Astrocyte (in vitro differentiated cells and primary cell): ENCODE data around the gene MYMK. TPM values are rescaled to one million over a fixed set of nuclear protein-coding genes. Genes with fewer than 3 reads are reported as not detected.

Experiments used
- DNase-seq: peaks from one replicate; pipeline ENCODE4 v3.0.0-alpha.2; 2010; ENCODE audit warnings: low read depth
- FAIRE-seq: peaks from 2 replicates; lab custom pipeline; 2011; peaks lifted over from hg19 to GRCh38; lab: Jason Lieb, UNC
- H2AFZ ChIP-seq: 2 replicates; pipeline ENCODE4 v1.6.0; 2012; ENCODE audit warnings: low read depth, low read length, inconsistent platforms
- H3K27ac ChIP-seq: 2 replicates; pipeline ENCODE4 v1.5.1; 2011; ENCODE audit warnings: low read depth, low read length, inconsistent platforms
- H3K27me3 ChIP-seq: 2 replicates; pipeline ENCODE4 v1.6.0; 2011; ENCODE audit warnings: low read length, inconsistent platforms; ENCODE audit not compliant: insufficient read depth
- H3K36me3 ChIP-seq: 2 replicates; pipeline ENCODE4 v1.5.1; 2011; ENCODE audit warnings: low read length, inconsistent platforms; ENCODE audit not compliant: insufficient read depth
- H3K4me1 ChIP-seq: 2 replicates; pipeline ENCODE4 v1.5.1; 2011; ENCODE audit warnings: low read length, inconsistent platforms; ENCODE audit not compliant: insufficient read depth
- H3K4me2 ChIP-seq: 2 replicates; pipeline ENCODE4 v1.6.0; 2012; ENCODE audit warnings: low read length, inconsistent platforms
- H3K4me3 ChIP-seq: 2 replicates; pipeline ENCODE4 v1.5.1; 2011; ENCODE audit warnings: low read depth, mild to moderate bottlenecking, low read length, inconsistent platforms; ENCODE audit not compliant: insufficient read depth
- H3K79me2 ChIP-seq: 2 replicates; pipeline ENCODE4 v1.6.0; 2012; ENCODE audit warnings: mild to moderate bottlenecking, low read length, inconsistent platforms; ENCODE audit not compliant: insufficient read depth
- H3K9ac ChIP-seq: 2 replicates; pipeline ENCODE4 v1.6.0; 2012; ENCODE audit warnings: mild to moderate bottlenecking, low read length, inconsistent platforms
- H3K9me3 ChIP-seq: 2 replicates; pipeline ENCODE4 v1.5.1; 2012; ENCODE audit warnings: low read depth, mild to moderate bottlenecking, low read length, inconsistent platforms; ENCODE audit not compliant: insufficient read depth
- H4K20me1 ChIP-seq: 2 replicates; pipeline ENCODE4 v1.6.0; 2012; ENCODE audit warnings: low read length, inconsistent platforms; ENCODE audit not compliant: insufficient read depth
- H3K27ac Mint-ChIP-seq: one replicate; pipeline ENCODE4 v1.8.0; 2021; ENCODE audit warnings: mild to moderate bottlenecking, mixed read lengths; ENCODE audit not compliant: unreplicated experiment
- H3K27me3 Mint-ChIP-seq: one replicate; pipeline ENCODE4 v1.8.0; 2021; ENCODE audit warnings: low read depth, mixed read lengths; ENCODE audit not compliant: unreplicated experiment
- H3K36me3 Mint-ChIP-seq: one replicate; pipeline ENCODE4 v1.8.0; 2021; ENCODE audit warnings: low read depth, mixed read lengths; ENCODE audit not compliant: unreplicated experiment
- H3K4me1 Mint-ChIP-seq: one replicate; pipeline ENCODE4 v1.8.0; 2021; ENCODE audit warnings: low read depth, mixed read lengths; ENCODE audit not compliant: unreplicated experiment
- H3K4me3 Mint-ChIP-seq: one replicate; pipeline ENCODE4 v1.8.0; 2021; ENCODE audit warnings: mild to moderate bottlenecking, moderate library complexity, mixed read lengths; ENCODE audit not compliant: unreplicated experiment
- H3K9me3 Mint-ChIP-seq: one replicate; pipeline ENCODE4 v1.8.0; 2021; ENCODE audit warnings: mild to moderate bottlenecking, mixed read lengths; ENCODE audit not compliant: unreplicated experiment
- EZH2 ChIP-seq: IDR thresholded peaks from 2 replicates; pipeline ENCODE4 v1.6.1; 2012; ENCODE audit warnings: mild to moderate bottlenecking, low read length, inconsistent platforms; ENCODE audit not compliant: insufficient read depth
- total RNA-seq: library from RNA; stranded (reverse); gene quantifications from 2 replicates; pipeline ENCODE4 v1.2.1, GENCODE V29; 2021
- TF ChIP-seq, protein P1 (sequence below): IDR thresholded peaks from 2 replicates; pipeline ENCODE4 v1.5.1; 2011; ENCODE audit warnings: low read depth, mild to moderate bottlenecking, inconsistent platforms, low read length, moderate library complexity; ENCODE audit not compliant: insufficient read depth

The MYMK gene
- total RNA-seq, 1 donor from 2014 or later, result not detected

DNA sequence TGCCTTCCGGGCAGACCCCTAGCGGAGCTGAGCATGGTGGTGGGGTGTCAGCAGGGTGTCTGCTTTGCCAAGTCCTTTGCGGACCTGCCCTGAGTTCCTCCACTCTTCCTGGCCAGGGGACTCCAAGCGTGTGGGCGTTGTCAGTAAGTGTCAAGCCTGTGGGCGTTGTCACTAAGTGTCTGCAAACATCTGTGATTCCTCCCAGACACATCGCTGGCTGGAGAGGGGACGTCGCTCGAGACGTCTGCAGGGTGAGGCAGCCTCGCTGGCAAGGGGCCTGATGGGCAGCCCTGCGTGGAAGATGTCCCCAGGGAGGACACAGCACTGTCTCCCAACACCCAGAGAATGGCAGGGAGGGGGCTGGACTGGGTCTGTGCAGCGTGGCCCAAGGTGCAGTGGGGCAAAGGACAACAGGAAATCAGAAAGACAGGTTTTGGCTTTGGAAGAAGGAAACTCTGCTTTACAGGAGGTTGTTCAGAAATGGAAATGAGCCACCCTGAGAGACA is 38.6 kb upstream of the MYMK start:
- H3K9me3 ChIP-seq, result no peaks in the 10 kb centered on the region
- H3K79me2 ChIP-seq, result no peaks in the 10 kb centered on the region
- H3K4me1 Mint-ChIP-seq, result peaks cover 18% of the 10 kb centered on the region
- peak overlapping the region; percentile 11 for H3K4me2 ChIP-seq
- FAIRE-seq (no peak), DNase-seq (no peak)
- TF ChIP-seq, protein P1, sequence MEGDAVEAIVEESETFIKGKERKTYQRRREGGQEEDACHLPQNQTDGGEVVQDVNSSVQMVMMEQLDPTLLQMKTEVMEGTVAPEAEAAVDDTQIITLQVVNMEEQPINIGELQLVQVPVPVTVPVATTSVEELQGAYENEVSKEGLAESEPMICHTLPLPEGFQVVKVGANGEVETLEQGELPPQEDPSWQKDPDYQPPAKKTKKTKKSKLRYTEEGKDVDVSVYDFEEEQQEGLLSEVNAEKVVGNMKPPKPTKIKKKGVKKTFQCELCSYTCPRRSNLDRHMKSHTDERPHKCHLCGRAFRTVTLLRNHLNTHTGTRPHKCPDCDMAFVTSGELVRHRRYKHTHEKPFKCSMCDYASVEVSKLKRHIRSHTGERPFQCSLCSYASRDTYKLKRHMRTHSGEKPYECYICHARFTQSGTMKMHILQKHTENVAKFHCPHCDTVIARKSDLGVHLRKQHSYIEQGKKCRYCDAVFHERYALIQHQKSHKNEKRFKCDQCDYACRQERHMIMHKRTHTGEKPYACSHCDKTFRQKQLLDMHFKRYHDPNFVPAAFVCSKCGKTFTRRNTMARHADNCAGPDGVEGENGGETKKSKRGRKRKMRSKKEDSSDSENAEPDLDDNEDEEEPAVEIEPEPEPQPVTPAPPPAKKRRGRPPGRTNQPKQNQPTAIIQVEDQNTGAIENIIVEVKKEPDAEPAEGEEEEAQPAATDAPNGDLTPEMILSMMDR, result no peak
- TF ChIP-seq EZH2, result no peak
- H2AFZ ChIP-seq, result no peak overlapping the region
- H3K36me3 Mint-ChIP-seq, result no peaks in the 10 kb centered on the region
- H4K20me1 ChIP-seq, result no peaks in the 10 kb centered on the region
- H3K36me3 ChIP-seq, result no peaks in the 10 kb centered on the region
- H3K4me1 ChIP-seq, result peaks cover 14% of the 10 kb centered on the region
- peaks cover 29% of the 10 kb centered on the region for H3K27me3 Mint-ChIP-seq
- H3K27me3 ChIP-seq, result peaks cover 5% of the 10 kb centered on the region
- H3K9me3 Mint-ChIP-seq, result no peaks in the 10 kb centered on the region
- H3K4me3 Mint-ChIP-seq, result no peak overlapping the region
- H3K9ac ChIP-seq, result no peak overlapping the region
- H3K4me3 ChIP-seq, result no peak overlapping the region
- H3K27ac ChIP-seq, result no peak overlapping the region
- H3K27ac Mint-ChIP-seq, result no peak overlapping the region

DNA sequence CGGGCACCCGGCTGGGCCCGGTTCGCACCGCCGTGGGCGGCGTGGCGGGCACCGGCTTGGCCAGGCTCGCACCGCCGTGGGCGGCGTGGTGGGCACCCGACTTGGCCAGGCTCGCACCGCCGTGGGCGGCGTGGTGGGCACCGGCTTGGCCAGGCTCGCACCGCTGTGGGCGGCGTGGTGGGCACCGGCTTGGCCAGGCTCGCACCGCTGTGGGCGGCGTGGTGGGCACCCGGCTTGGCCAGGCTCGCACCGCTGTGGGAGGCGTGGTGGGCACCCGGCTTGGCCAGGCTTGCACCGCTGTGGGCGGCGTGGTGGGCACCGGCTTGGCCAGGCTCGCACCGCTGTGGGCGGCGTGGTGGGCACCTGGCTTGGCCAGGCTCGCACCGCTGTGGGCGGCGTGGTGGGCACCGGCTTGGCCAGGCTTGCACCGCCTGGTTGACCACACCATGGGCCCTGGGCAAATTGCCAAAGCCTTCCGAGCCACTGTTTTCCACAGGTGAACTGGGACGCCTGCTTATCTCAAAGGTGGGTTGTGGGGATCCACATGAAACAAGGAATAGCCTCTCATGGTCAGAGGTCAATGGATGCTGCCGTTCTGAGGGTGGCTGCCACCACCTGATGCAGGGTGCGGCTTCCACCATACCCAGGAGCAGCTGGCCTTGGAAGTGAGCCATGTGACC is 38.0 kb upstream of the MYMK start:
- Mint-ChIP-seq H3K4me1 (peaks cover 24% of the 10 kb centered on the region), H3K9me3 (no peaks in the 10 kb centered on the region), H3K27me3 (peaks cover 29% of the 10 kb centered on the region), H3K4me3 (no peak overlapping the region), H3K36me3 (no peaks in the 10 kb centered on the region), H3K27ac (no peak overlapping the region)
- Histone ChIP-seq H4K20me1 (no peaks in the 10 kb centered on the region), H3K9ac (no peak overlapping the region), H3K4me1 (peaks cover 20% of the 10 kb centered on the region), H3K79me2 (no peaks in the 10 kb centered on the region), H3K9me3 (no peaks in the 10 kb centered on the region), H3K27ac (no peak overlapping the region), H3K36me3 (no peaks in the 10 kb centered on the region), H3K4me2 (no peak overlapping the region), H3K4me3 (no peak overlapping the region), H3K27me3 (peaks cover 5% of the 10 kb centered on the region), H2AFZ (no peak overlapping the region)
- TF ChIP-seq, protein P1, result no peak
- TF ChIP-seq EZH2, result no peak
- DNase-seq (no peak), FAIRE-seq (no peak)

DNA sequence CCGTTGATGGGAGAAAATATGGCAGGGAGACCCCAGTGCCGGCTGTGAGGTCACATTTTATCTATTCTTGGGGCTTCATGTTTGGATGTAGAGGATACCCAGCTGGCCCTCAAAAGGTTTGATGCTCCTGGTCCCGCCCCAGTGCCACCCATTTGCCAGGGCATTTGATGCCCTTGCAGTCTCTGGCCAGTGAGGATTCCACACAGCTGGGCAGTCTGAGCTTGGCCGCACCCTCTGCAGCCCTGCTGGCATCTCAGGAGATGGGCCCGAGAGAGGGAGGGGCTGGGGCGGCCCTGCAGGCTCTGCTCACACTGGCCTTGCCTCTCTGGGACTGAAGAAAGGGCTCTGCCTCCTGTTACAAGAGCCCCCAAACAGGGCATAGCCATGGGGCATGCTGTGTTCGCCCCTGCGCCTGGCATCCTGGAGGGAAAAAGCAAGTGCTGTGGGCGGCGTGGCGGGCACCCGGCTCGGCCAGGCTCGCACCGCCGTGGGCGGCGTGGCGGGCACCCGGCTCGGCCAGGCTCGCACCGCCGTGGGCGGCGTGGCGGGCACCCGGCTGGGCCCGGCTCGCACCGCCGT is 37.3 kb upstream of the MYMK start:
- peaks cover 5% of the 10 kb centered on the region for H3K27me3 ChIP-seq
- no peaks in the 10 kb centered on the region for H3K36me3 Mint-ChIP-seq
- H3K4me3 Mint-ChIP-seq, result no peak overlapping the region
- TF ChIP-seq, protein P1, result no peak
- no peak for TF ChIP-seq EZH2
- no peaks in the 10 kb centered on the region for H3K36me3 ChIP-seq
- H3K79me2 ChIP-seq, result no peaks in the 10 kb centered on the region
- DNase-seq (no peak), FAIRE-seq (no peak)
- no peak overlapping the region for H3K9ac ChIP-seq
- no peak overlapping the region for H3K27ac Mint-ChIP-seq
- H3K4me1 Mint-ChIP-seq, result peaks cover 26% of the 10 kb centered on the region
- no peaks in the 10 kb centered on the region for H3K9me3 ChIP-seq
- peaks cover 24% of the 10 kb centered on the region for H3K27me3 Mint-ChIP-seq
- no peaks in the 10 kb centered on the region for H4K20me1 ChIP-seq
- no peak overlapping the region for H3K4me2 ChIP-seq
- no peak overlapping the region for H2AFZ ChIP-seq
- no peak overlapping the region for H3K27ac ChIP-seq
- H3K9me3 Mint-ChIP-seq, result no peaks in the 10 kb centered on the region
- H3K4me3 ChIP-seq, result no peak overlapping the region
- H3K4me1 ChIP-seq, result peaks cover 24% of the 10 kb centered on the region
